Muscle of leg (tissue), 11 donors: Measurements from ENCODE around the gene SPAM1. TPM values are rescaled to one million over a fixed set of nuclear protein-coding genes. Genes with fewer than 3 reads are reported as not detected.
"Not testable (repeated sequence)": the region's sequence is repeated elsewhere in the genome, so short reads cannot be mapped to it uniquely, and the experiment has no call there.

ENCODE experiments used
- DNase-seq: peaks from one replicate; pipeline ENCODE4 v3.0.0; 2013
- H3K27ac ChIP-seq: one replicate; pipeline ENCODE4 v1.5.1; 2013; ENCODE audit warnings: mild to moderate bottlenecking, low read length, control low read depth
- H3K27me3 ChIP-seq: one replicate; pipeline ENCODE4 v1.6.1; 2013; ENCODE audit warnings: low read length; ENCODE audit not compliant: control insufficient read depth, insufficient read depth
- H3K36me3 ChIP-seq: one replicate; pipeline ENCODE4 v1.6.1; 2013; ENCODE audit warnings: low read length; ENCODE audit not compliant: control insufficient read depth, insufficient read depth
- H3K4me1 ChIP-seq: one replicate; pipeline ENCODE4 v1.6.1; 2013; ENCODE audit warnings: low read length; ENCODE audit not compliant: control insufficient read depth, insufficient read depth
- H3K4me3 ChIP-seq: one replicate; pipeline ENCODE4 v1.5.1; 2013; ENCODE audit warnings: low read length, control low read depth
- H3K9me3 ChIP-seq: replicated peaks from 2 replicates; pipeline ENCODE4 v1.6.1; 2013; ENCODE audit warnings: low read depth, low read length; ENCODE audit not compliant: control insufficient read depth
- WGBS: methylation state at CpG from one replicate; pipeline ENCODE4 v1.1.5; 2013; ENCODE audit warnings: missing lambda C conversion rate; ENCODE audit not compliant: insufficient coverage; 5-methylcytosine and 5-hydroxymethylcytosine counted together
- polyA plus RNA-seq, 8 donors: library from polyadenylated mRNA; unstranded; fragments of 120-200 nt; gene quantifications; one replicate each; pipeline versions ENCODE4 v1.2.1 to v1.2.3, GENCODE V29; 2013; ENCODE audit warnings: inconsistent platforms in 1 of 8, low replicate concordance in 1 of 8; ENCODE audit not compliant: insufficient read length in 8 of 8, insufficient read depth in 1 of 8
- total RNA-seq: library from RNA; stranded (reverse); fragments of 120-200 nt; gene quantifications from one replicate; pipeline ENCODE4 v1.2.4, GENCODE V29; 2013

SPAM1 gene
- total and polyA plus RNA-seq, 9 donors = not detected

DNA sequence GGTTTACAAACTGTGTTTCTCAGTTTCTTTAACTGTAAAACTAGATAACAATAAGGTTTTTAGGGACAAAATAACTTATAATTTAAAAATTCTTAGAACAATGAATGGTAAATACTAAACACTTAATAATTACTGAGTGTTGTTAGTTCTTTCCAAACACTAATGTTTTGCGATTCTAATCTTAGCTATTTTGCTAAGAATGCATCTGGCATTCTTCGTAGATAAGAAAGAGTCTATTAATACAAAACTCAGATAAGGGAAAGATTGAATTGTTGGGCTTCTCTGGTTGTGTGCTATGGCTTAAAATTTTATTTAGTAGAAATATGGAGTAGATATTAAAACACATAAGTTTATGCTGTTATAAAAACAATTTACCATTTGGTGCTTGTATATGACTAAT, 62.4 kb downstream of the SPAM1 start:
- no peaks in the 10 kb centered on the region for H3K4me1 ChIP-seq
- H3K9me3 ChIP-seq = no peaks in the 10 kb centered on the region
- WGBS = no CpG with 5 or more reads among the region's 2 CpGs
- no peak for DNase-seq
- no peaks in the 10 kb centered on the region for H3K27me3 ChIP-seq
- H3K27ac ChIP-seq = no peak overlapping the region
- no peaks in the 10 kb centered on the region for H3K36me3 ChIP-seq
- H3K4me3 ChIP-seq = no peak overlapping the region

DNA sequence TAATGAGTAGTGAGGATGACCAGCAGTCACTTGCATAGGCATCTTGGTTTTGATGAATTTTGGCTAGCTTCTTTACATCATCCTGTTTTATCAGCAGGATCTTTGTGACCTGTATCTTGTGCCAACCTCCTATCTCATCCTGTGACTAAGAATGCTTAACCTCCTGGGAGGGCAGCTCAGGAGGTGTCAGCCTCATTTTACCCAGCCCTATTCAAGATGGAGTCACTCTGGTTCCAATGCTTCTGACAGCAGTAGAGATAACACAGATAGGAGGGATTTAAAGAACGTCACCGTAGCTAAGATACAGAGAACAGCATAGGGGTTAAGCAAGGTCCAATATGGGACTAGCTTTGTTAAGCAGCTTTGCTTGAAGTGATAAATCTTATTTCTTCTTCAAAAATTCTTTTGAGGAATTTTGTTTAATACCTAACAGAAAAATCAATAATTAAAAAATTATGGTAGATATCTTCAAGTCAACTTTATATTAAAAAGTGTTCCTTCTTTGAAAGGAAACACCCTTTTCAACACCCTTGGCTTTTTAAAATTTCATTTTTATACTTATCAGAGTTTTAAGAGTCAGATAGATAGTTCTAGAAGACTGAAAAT, 68.0 kb downstream of the SPAM1 start:
- no peaks in the 10 kb centered on the region for H3K4me1 ChIP-seq
- WGBS = 71% methylated on average over 2 of the region's 2 CpGs
- H3K4me3 ChIP-seq = no peak overlapping the region
- no peaks in the 10 kb centered on the region for H3K9me3 ChIP-seq
- H3K27ac ChIP-seq = no peak overlapping the region
- no peaks in the 10 kb centered on the region for H3K36me3 ChIP-seq
- no peak for DNase-seq
- H3K27me3 ChIP-seq = no peaks in the 10 kb centered on the region

DNA sequence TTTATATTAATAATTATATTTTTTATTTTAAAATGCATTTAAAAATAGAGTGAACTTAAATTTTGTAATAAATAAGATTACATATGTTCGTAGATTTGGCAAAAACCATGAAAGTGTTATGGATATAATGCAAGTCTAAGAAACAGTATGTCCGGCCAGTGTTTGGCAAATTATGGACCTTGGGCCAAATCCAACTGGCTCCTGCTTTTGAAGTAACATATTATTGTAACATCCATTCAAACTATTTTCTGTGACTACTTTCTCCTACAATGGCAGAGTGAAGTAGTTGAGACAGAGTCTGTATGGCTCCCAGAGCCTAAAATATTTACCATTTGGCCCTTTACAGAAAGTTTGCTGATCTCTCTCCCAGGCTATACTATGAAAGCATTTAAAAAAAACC, 69.0 kb downstream of the SPAM1 start:
- no peak overlapping the region for H3K4me3 ChIP-seq
- H3K27ac ChIP-seq = no peak overlapping the region
- no peaks in the 10 kb centered on the region for H3K27me3 ChIP-seq
- WGBS = 80% methylated on average over 1 of the region's 2 CpGs
- no peaks in the 10 kb centered on the region for H3K36me3 ChIP-seq
- H3K9me3 ChIP-seq = no peaks in the 10 kb centered on the region
- DNase-seq = peak; percentile 1
- no peaks in the 10 kb centered on the region for H3K4me1 ChIP-seq

DNA sequence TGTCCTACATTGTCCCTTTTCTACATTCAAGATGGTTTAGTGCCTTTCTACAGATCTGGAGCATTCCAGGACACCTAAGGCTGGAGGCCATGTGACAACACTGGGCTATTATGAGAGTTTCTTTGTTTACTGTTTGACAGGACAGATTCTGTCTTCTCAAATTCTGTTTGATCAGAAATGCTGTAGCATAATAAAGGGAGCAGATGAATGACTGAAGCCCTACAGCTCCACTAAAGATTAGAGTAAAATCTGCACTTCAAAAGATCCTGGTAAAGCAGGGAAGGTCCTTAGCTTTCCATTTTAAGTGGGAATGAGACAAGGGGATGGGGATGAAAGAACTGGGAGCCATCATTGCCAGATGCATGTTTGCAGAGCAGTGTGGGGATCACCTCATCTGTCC, 69.4 kb downstream of the SPAM1 start:
- DNase-seq = no peak
- no peaks in the 10 kb centered on the region for H3K36me3 ChIP-seq
- H3K4me1 ChIP-seq = no peaks in the 10 kb centered on the region
- no peaks in the 10 kb centered on the region for H3K9me3 ChIP-seq
- no peaks in the 10 kb centered on the region for H3K27me3 ChIP-seq
- H3K27ac ChIP-seq = no peak overlapping the region
- no peak overlapping the region for H3K4me3 ChIP-seq

DNA sequence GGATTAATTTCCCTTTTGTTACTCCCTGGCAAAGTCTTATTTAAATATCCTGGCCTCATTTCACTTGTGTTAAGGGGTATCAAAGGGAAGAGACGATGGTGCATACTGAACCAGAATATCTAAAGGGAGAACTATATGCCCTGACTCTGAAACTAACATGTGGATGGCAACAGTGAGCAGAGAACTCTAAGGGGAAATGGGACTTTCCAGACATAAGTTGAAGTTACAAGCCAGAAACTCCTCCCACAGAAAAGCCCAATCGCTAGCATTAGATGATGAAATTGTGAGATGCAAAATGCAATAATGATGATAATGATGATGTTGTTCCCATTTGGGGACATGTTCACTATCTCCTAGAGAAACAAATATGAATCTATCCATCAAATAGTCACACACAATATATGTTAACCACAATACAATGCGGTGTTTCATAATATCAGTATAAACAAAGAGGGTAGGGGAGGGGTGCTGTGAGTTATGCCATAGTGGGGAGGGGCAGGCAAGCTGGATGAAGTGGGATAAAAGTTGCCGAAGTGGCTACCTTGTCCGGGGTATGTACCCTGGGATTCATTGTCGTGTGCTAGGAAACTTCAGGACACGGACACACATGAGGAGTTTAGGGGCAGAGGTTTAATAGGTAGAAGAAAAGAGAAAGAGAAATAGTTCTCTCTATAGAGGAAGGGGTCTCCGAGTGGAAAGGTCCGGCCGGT, 70.7 kb downstream of the SPAM1 start:
- Histone ChIP-seq H3K4me1 (no peaks in the 10 kb centered on the region), H3K4me3 (no peak overlapping the region), H3K36me3 (no peaks in the 10 kb centered on the region), H3K27me3 (no peaks in the 10 kb centered on the region), H3K9me3 (no peaks in the 10 kb centered on the region), H3K27ac (no peak overlapping the region)
- no peak for DNase-seq
- WGBS = 86% methylated on average over 6 of the region's 10 CpGs

DNA sequence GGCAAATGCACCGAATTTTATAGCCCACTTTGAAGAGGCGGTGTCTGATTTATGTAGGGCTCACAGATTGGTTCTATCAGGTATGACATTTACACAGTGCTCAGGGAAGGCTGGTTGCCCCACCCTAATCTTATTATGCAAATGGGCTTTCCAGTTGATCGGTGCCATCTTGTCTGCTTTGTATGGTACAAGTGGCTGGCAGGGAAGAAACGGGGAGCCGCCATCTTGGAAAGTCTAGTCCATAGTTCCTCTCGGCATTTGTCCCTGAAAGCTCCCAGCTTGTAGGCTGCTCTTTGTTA, 71.2 kb downstream of the SPAM1 start:
- no peaks in the 10 kb centered on the region for H3K36me3 ChIP-seq
- H3K27ac ChIP-seq = no peak overlapping the region
- no peaks in the 10 kb centered on the region for H3K4me1 ChIP-seq
- H3K9me3 ChIP-seq = peaks cover 3% of the 10 kb centered on the region
- no peak for DNase-seq
- 84% methylated on average over 5 of the region's 6 CpGs for WGBS
- no peaks in the 10 kb centered on the region for H3K27me3 ChIP-seq
- no peak overlapping the region for H3K4me3 ChIP-seq

DNA sequence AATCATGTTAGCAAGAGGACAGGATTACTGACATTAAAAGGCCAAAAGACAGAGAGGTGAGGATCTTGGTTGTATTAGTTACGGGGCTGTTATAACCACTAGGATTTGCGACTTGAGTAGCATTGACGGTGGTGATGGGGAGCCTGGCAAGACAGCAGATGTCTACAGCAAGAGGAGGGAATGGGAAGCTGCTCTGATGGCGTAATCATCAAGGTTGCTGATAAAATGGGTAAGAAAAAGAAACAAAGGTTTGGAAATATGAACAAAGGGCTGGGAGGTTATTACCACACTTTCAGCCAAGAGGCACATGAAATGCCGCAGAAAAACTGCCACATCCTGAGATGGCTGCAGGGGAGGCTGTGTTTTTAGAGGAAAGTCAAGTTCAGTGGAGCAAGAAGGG, 73.9 kb downstream of the SPAM1 start:
- no peak for DNase-seq
- Histone ChIP-seq H3K27ac (no peak overlapping the region), H3K36me3 (no peaks in the 10 kb centered on the region), H3K4me3 (no peak overlapping the region), H3K9me3 (peaks cover 5% of the 10 kb centered on the region), H3K27me3 (no peaks in the 10 kb centered on the region), H3K4me1 (no peaks in the 10 kb centered on the region)
- 74% methylated on average over 5 of the region's 5 CpGs for whole genome bisulfite sequencing

DNA sequence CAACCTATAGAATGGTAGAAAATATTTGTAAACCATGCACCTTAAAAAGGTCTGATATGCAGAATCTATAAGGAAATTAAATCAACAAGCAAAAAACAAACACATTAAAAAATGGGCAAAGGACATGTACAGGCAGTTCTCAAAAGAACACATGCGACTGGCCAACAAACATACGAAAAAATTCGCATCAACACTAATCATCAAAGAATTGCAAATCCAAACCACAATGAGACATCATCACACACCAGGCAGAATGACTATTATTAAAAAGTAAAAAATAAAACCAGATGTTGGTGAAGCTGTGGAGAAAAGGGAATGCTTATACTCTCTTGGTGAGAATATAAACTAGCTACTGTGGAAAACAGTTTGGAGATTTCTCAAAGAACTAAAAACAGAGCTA, 74.7 kb downstream of the SPAM1 start:
- no CpG with 5 or more reads among the region's 3 CpGs for WGBS
- Histone ChIP-seq H3K27me3 (no peaks in the 10 kb centered on the region), H3K27ac (no peak overlapping the region), H3K9me3 (peaks cover 8% of the 10 kb centered on the region), H3K4me1 (no peaks in the 10 kb centered on the region), H3K4me3 (no peak overlapping the region), H3K36me3 (no peaks in the 10 kb centered on the region)
- no peak for DNase-seq

DNA sequence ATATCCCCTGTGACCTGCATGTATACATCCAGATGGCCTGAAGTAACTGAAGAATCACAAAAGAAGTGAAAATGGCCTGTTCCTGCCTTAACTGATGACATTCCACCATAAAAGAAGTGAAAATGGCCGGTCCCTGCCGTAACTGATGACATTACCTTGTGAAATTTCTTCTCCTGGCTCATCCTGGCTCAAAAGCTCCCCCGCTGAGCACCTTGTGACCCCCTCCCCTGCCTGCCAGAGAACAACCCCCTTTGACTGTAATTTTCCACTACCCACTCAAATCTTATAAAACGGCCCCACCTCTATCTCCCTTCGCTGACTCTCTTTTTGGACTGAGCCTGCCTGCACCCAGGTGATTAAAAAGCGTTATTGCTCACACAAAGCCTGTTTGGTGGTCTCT, 83.3 kb downstream of the SPAM1 start:
- not testable (repeated sequence) for H3K4me1 ChIP-seq, DNase-seq, H3K27ac ChIP-seq, H3K9me3 ChIP-seq, H3K36me3 ChIP-seq, H3K4me3 ChIP-seq, H3K27me3 ChIP-seq
- 57% methylated on average over 6 of the region's 6 CpGs for WGBS

DNA sequence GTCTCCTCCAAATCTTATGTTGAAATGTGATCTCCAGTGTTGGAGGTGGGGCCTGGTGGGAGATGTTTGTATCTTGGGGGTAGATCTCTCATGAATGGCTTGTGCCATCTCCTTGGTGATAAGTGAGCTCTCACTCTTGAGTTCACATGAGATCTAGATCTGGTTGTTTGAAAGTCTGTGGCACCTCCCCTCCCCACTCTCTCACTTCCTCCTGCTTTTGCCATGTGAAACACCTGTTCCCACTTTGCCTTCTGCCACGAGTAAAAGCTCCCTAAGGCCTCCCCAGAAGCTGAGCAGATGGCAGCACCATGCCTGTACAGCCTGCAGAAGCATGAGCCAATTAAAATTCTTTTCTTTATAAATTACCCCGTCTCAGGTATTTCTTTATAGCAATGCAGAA, 84.3 kb downstream of the SPAM1 start:
- no peaks in the 10 kb centered on the region for H3K27me3 ChIP-seq
- peaks cover under 1% of the 10 kb centered on the region for H3K9me3 ChIP-seq
- no peak overlapping the region for H3K27ac ChIP-seq
- 9% methylated on average over 1 of the region's 2 CpGs for WGBS
- DNase-seq = no peak
- no peak overlapping the region for H3K4me3 ChIP-seq
- H3K36me3 ChIP-seq = no peaks in the 10 kb centered on the region
- H3K4me1 ChIP-seq = no peaks in the 10 kb centered on the region
